SJSA1 (cell line): ENCODE results near the gene KLHDC10. TPM values are rescaled to one million over a fixed set of nuclear protein-coding genes. Genes with fewer than 3 reads are reported as not detected.
"Not testable (repeated sequence)": the region's sequence is repeated elsewhere in the genome, so short reads cannot be mapped to it uniquely, and the experiment has no call there.

ENCODE experiments used
- DNase-seq, 2 experiments: peaks; one replicate each; pipeline ENCODE4 v3.0.0-alpha.2; 2015 to 2020; ENCODE audit warnings: low spot score in 2 of 2, low read depth in 1 of 2
- H3K27ac ChIP-seq: fragments of 250-450 bp; sonication (Bioruptor Pico); 2 replicates; pipeline ENCODE4 v1.5.1; 2020; ENCODE audit warnings: mild to moderate bottlenecking, moderate library complexity
- H3K27me3 ChIP-seq: fragments of 250-450 bp; sonication (Bioruptor Pico); replicated peaks from 2 replicates; pipeline ENCODE4 v1.5.1; 2020; ENCODE audit warnings: mild to moderate bottlenecking, moderate library complexity
- H3K36me3 ChIP-seq: fragments of 250-450 bp; sonication (Bioruptor Pico); 2 replicates; pipeline ENCODE4 v1.5.1; 2020; ENCODE audit warnings: mild to moderate bottlenecking
- H3K4me1 ChIP-seq: fragments of 250-450 bp; sonication (Bioruptor Pico); replicated peaks from 2 replicates; pipeline ENCODE4 v1.6.1; 2021; ENCODE audit warnings: mild to moderate bottlenecking
- H3K4me3 ChIP-seq: fragments of 250-450 bp; sonication (Bioruptor Pico); 2 replicates; pipeline ENCODE4 v1.5.1; 2020; ENCODE audit warnings: mild to moderate bottlenecking
- H3K9me3 ChIP-seq: fragments of 250-450 bp; sonication (Bioruptor Pico); replicated peaks from 2 replicates; pipeline ENCODE4 v1.5.1; 2020; ENCODE audit warnings: mild to moderate bottlenecking
- total RNA-seq: library from RNA; depleted of rRNA; stranded (reverse); fragments of >200 nt; shearing (Covaris generic); gene quantifications from 2 replicates; pipeline ENCODE4 v1.2.3, GENCODE V29; 2014

Gene KLHDC10
- total RNA-seq, 1 experiment from 2014 or later, result 23.0 TPM

DNA sequence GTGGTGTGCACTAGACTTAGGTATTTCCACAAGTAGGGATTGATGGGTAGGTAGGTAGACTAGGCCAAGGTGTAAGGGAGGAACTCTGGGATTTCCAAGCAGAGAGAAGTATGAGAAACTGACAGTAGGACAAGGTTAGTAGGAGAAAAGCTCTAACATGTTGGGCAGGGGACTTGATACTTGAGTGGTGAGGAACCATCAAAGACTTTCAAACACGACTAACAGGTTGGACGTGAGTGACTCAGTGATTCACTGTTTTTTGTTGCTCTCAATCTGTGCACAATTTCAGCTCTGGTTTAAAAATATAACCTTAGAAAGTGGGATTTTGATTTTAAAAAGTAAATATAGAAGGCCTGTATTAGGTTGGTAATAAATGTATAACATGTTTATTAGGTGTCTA is 44.4 kb downstream of the KLHDC10 start:
- no peak for DNase-seq

DNA sequence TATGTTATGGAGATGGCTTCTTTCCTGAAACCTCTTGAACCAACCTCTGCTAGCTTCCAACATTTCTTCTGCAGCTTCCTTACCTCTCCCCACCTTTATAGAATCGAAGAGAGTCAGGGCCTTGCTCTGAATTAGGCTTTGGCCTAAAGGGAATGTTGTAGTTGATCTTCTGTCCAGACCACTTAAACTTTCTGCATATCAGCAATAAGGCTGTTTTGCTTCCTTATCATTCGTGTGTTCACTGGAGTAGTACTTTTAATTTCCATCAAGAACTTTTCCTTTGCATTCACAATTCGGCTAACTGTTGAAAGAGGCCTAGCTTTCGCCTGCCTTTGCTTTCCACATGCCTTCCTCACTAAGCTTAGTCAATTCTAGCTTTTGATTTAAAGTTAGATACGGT is 48.0 kb downstream of the KLHDC10 start:
- Histone ChIP-seq H3K36me3 (peaks cover 28% of the 10 kb centered on the region), H3K4me3 (no peak overlapping the region), H3K27ac (no peak overlapping the region), H3K9me3 (no peaks in the 10 kb centered on the region), H3K27me3 (no peaks in the 10 kb centered on the region), H3K4me1 (no peaks in the 10 kb centered on the region)
- DNase-seq, result no peak

More for the DNA sequence above, 44.4 kb downstream of the KLHDC10 start:
- Histone ChIP-seq H3K36me3 (peaks cover 5% of the 10 kb centered on the region), H3K27ac (no peak overlapping the region), H3K27me3 (no peaks in the 10 kb centered on the region), H3K9me3 (no peaks in the 10 kb centered on the region), H3K4me3 (no peak overlapping the region), H3K4me1 (no peaks in the 10 kb centered on the region)

DNA sequence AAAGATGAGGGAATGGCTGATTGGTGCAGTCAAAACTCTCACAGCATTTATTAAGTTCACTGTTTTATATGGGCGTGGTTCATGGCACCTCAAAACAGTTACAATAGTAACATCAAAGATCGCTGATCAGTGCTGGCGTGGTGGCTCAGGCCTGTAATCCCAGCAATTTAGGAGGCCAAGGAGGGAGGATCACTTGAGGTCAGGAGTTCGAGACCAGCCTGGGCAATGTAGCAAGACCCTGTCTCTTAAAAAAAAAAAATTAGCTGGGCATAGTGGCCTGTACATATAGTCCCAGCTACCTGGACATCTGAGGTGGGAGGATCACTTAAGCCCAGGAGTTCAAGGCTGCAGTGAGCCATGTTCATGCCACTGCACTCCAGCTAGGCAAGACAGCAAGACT is 48.5 kb downstream of the KLHDC10 start:
- H3K36me3 ChIP-seq, result peaks cover 33% of the 10 kb centered on the region
- DNase-seq, result no peak
- no peaks in the 10 kb centered on the region for H3K4me1 ChIP-seq
- no peak overlapping the region for H3K27ac ChIP-seq
- H3K4me3 ChIP-seq, result no peak overlapping the region
- H3K27me3 ChIP-seq, result no peaks in the 10 kb centered on the region
- H3K9me3 ChIP-seq, result no peaks in the 10 kb centered on the region

DNA sequence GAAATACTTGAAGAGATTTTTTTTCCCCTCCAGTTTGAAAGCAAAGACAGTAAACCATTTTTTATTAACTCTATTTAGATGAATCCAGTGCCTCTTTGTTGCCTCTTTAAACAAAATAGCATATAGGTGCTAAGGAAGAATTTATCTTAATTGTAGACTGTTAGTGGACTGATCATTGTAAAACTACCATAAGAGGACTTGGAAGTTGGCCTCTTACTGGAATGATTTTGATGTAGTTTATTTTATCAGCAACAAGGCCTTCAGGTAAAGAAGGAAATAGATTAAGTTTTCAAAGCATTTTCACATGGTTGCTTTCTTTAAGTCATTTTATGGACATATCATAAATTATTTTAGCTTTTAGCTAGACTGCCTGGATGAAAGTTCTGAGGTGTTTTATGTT is 53.2 kb downstream of the KLHDC10 start:
- Histone ChIP-seq H3K36me3 (peaks cover 44% of the 10 kb centered on the region), H3K4me3 (no peak overlapping the region), H3K27ac (no peak overlapping the region), H3K27me3 (no peaks in the 10 kb centered on the region), H3K4me1 (no peaks in the 10 kb centered on the region), H3K9me3 (no peaks in the 10 kb centered on the region)
- no peak for DNase-seq

DNA sequence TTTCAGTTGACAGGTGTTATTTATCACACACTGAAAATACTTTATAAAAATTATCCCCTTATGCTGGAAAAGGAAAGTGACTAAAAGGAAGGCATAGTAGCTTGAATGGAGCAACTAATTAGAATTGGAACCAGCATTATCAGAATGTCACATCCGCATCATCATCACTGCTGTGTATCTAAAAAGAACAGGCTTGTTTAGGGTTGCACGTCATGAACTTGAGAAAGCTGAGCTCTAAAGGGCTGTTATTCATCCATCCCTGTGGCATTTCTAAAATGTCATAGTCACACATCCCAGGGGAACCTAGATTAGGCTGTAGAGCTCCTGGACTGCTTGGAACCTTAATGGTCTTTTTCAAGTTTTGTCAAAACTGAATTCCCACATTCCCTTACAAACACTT is 54.4 kb downstream of the KLHDC10 start:
- no peak for DNase-seq
- no peaks in the 10 kb centered on the region for H3K9me3 ChIP-seq
- peaks cover 52% of the 10 kb centered on the region for H3K36me3 ChIP-seq
- no peak overlapping the region for H3K4me3 ChIP-seq
- no peaks in the 10 kb centered on the region for H3K27me3 ChIP-seq
- H3K27ac ChIP-seq, result no peak overlapping the region
- H3K4me1 ChIP-seq, result no peaks in the 10 kb centered on the region

DNA sequence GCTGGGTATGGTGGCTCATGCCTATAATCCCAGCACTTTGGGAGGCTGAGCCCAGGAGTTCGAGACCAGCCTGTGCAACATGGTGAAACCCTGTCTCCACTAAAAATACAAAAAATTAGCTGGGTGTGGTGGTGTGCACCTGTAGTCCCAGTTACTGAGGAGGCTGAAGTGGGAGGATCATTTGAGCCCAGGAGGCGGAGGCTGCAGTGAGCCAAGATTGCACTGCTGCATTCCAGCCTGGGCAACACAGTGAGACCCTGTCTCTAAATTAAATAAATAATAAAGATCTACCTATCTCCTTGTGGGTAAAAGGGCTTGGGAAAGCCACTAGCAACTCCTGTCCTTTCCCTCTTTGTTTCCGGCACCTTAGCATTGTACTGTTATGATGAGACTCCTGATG is 56.5 kb downstream of the KLHDC10 start:
- not testable (repeated sequence) for DNase-seq, H3K4me3 ChIP-seq, H3K27ac ChIP-seq, H3K27me3 ChIP-seq, H3K4me1 ChIP-seq, H3K9me3 ChIP-seq
- peaks cover 49% of the 10 kb centered on the region for H3K36me3 ChIP-seq

DNA sequence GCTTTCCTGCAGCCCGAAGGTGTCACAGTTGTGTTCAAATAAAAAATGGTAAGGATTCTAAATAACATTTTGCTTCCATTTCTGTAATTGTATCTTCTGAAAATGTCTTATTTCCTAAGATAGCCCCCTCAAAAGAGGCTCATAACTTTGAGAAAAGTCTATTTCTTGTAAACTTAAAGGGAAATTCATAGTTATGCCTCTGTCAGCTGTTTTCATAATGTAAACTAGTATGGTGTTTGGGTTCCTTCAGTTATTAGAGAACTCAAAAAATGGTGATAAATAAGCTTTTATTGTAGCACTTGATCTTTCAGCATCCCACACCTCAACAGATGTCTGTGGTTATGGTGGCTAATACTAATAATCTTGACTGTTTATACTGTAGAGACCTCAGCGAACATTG is 57.1 kb downstream of the KLHDC10 start:
- Histone ChIP-seq H3K27me3 (no peaks in the 10 kb centered on the region), H3K36me3 (peaks cover 43% of the 10 kb centered on the region), H3K4me1 (no peaks in the 10 kb centered on the region), H3K4me3 (no peak overlapping the region), H3K27ac (no peak overlapping the region), H3K9me3 (no peaks in the 10 kb centered on the region)
- DNase-seq, result no peak

DNA sequence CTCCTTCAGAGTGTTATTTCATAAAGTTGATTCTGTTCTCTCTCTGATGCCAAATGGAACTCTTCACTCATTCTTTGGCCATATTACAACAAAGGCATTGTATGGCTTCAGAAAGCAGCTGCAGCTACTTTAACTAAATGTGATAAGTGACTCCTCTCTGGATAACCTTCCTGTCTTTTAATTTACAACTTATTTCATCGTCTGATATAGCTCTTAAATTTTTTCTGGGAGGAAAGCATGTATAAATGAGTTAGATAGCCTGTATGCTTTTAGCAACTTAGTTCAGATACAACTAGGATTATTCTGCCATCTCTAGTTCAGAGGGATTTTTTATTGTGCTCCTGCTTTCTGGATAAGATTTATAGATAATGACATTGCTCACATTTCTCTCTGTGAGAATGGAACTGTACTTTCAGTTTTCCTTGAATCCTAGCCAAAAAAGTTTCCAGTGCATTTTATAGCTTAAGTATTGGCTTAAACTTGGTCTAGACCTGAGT is 57.5 kb downstream of the KLHDC10 start:
- Histone ChIP-seq H3K36me3 (peaks cover 44% of the 10 kb centered on the region), H3K4me1 (no peaks in the 10 kb centered on the region), H3K27ac (no peak overlapping the region), H3K4me3 (no peak overlapping the region), H3K27me3 (no peaks in the 10 kb centered on the region), H3K9me3 (no peaks in the 10 kb centered on the region)
- no peak for DNase-seq

DNA sequence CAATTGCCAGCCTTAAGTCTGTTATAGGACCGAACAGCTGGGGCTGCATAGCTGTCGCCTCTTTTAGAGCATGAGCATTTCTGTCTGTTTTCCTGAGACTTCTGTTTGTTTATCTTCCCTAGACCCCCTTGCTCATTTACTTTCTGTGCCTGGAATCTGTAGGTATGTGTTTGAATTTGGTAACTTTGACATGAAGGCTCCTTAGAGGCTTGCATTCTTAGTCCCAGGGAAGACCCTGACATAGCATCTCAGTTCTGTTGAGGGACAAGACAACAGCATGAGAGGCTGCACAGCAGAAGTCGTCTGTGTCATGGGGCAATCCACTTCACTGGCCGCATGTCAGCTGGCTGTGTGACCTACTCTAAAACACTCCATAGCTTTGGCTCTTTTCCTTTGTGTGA is 58.7 kb downstream of the KLHDC10 start:
- Histone ChIP-seq H3K4me1 (no peaks in the 10 kb centered on the region), H3K36me3 (peaks cover 43% of the 10 kb centered on the region), H3K4me3 (no peak overlapping the region), H3K27ac (no peak overlapping the region), H3K9me3 (no peaks in the 10 kb centered on the region), H3K27me3 (no peaks in the 10 kb centered on the region)
- no peak for DNase-seq

DNA sequence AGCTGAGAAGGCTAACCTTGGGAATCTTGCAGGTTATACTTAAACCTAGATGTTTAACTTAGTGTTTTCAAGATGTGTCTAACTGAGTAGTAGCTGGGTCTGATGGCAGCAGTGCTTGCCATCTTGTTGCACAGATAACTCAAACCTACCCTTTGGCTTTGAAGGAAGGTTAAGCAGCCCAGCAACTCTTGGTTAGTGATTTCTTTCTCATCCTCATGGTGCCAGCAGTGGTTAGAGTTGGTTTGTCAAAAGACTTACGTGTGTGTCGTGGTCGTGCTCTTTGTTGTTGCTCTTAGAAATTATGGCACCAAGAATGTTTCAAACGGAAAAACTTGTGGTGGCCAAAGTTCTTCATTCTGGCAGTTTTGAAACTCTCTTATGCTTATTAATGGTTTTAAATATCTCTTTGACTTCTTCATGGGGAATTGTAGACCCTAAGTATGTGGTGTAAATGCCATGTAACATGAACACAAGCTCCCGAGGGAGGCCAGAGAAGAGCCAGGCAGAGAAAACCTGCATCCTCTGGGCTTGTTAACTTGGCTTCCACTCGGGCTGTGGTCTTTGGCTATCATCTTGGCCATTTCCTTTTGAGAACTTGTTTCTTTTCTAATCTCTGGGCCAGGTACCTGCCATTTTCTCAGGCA is 61.0 kb downstream of the KLHDC10 start:
- H3K27ac ChIP-seq, result no peak overlapping the region
- peaks cover 30% of the 10 kb centered on the region for H3K36me3 ChIP-seq
- H3K4me1 ChIP-seq, result no peaks in the 10 kb centered on the region
- H3K4me3 ChIP-seq, result no peak overlapping the region
- H3K27me3 ChIP-seq, result no peaks in the 10 kb centered on the region
- no peaks in the 10 kb centered on the region for H3K9me3 ChIP-seq
- no peak for DNase-seq

DNA sequence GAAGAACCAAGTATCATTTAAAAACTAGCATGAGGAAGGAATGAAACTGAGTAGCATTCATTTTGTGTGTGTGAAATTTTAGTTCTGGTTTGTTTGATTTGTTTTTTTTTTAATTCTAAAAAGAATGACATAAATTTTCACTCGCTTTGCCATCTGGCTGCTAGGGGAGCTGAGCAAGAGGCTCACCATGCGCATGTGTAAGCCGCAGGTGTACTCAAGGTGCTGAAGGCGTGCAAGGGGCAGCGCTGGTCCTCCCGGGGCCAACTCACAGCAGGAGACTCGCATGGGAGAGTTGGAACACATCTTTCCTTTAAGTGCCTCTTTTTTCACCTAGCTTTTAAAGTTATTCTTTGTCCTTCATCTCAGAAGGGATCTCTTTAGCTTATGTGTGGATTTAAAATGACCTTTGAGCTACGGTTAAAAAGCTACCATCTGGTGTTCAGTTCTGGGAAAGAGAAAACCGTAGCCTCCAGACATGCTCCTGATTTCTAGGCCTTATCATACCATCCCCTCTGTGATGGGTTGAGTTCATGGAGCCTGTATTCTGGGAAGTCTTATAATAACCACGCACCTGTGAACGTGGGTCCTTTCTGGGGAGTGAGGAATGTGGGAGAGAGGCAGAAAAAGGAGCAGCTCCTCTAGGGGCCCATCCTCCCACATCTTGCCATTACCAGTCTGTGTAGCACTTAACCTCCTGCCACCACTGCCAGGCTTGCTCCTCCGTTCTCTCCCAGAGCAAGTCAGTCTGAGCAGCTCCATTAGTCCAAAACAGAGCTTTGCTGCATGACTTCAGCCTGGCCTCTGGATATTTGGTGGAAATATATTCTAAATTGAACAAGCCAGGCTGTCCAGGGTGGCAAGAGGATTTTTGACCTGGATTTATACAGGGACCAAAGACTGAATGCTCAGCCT is 61.9 kb downstream of the KLHDC10 start:
- Histone ChIP-seq H3K9me3 (no peaks in the 10 kb centered on the region), H3K4me3 (no peak overlapping the region), H3K27ac (no peak overlapping the region), H3K36me3 (peaks cover 30% of the 10 kb centered on the region), H3K4me1 (no peaks in the 10 kb centered on the region), H3K27me3 (no peaks in the 10 kb centered on the region)
- DNase-seq, result no peak

DNA sequence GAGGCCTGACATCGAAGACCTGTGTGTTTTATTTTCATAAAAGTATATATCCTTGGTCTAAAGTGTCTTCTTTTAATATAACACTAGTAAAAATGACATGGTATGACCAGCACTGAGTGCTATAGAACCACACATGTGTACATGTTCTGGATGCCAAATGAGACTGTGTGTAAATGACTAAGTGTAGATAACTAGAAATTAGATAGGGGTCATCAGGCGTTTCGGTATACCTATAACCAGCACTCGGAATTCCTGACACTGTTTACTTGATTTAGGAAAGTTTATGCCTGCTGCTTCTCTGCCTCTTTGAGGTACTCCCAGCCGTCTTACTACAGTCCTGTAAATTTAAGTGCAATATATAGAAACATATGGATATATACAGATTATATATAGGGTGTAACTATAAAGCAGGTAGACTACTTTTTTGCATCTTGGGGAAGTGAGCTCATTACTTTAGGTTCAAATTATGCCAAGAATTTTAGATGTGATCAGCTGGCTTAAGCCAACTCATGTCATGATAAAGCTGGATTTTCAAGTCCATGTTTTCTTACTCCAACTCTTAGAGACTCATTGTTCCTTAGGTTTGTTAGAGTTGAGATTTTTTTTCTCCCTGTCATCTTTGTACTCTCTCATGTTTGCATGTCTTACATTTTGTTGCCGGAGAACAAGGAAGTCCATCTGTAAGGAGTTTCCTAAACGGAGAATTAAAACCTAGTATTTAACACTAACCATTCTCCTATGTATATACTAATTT is 62.9 kb downstream of the KLHDC10 start:
- Histone ChIP-seq H3K9me3 (no peaks in the 10 kb centered on the region), H3K27me3 (no peaks in the 10 kb centered on the region), H3K36me3 (peaks cover 33% of the 10 kb centered on the region), H3K4me1 (no peaks in the 10 kb centered on the region), H3K27ac (no peak overlapping the region), H3K4me3 (no peak overlapping the region)
- no peak for DNase-seq

DNA sequence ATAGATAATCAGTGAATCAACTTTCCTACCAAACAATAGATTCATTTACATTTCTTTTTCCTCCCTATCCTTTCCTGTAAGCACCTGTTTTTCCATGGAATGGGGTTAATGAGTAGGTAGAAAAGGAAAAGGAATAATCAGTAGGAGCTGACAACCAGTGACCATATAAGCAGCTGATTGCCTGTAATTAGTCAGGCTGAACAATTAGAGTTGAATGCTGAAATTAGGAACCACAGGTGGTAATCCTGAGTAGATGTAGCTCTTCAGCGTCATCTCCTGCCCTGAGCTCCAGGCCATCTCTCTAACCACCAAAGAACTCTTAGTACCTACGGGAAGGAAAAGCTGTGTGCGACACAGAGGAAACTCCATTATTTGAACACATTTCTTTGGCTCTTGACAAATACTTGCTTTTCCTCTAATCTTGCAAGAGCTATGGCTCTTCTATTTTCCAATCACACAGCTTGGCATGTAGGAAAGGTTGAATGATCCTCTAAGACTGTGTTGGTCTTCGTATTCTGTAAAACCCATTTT is 63.8 kb downstream of the KLHDC10 start:
- H3K4me3 ChIP-seq, result no peak overlapping the region
- no peak for DNase-seq

More for the DNA sequence above, 63.8 kb downstream of the KLHDC10 start:
- H3K9me3 ChIP-seq, result no peaks in the 10 kb centered on the region
- peaks cover 30% of the 10 kb centered on the region for H3K36me3 ChIP-seq
- H3K27ac ChIP-seq, result no peak overlapping the region
- no peaks in the 10 kb centered on the region for H3K4me1 ChIP-seq
- H3K27me3 ChIP-seq, result no peaks in the 10 kb centered on the region
